SK-MEL-5 (cell line): ENCODE data around the gene PLK4. TPM values are rescaled to one million over a fixed set of nuclear protein-coding genes. Genes with fewer than 3 reads are reported as not detected.
"Not testable (repeated sequence)": the region's sequence is repeated elsewhere in the genome, so short reads cannot be mapped to it uniquely, and the experiment has no call there.

Source experiments
- DNase-seq: peaks from one replicate; pipeline ENCODE4 v3.0.0-alpha.2; 2016; ENCODE audit warnings: low read depth, low spot score
- in situ Hi-C: cut with HindIII; loops from 2 replicates; pipeline ENCODE4 v1.10.0; 2016; ENCODE audit warnings: low sequenced_read_pairs, high pct_unique_total_duplicates, low pct_unique_long_range_greater_than_20kb
- small RNA-seq, 2 experiments: library from RNA; depleted of rRNA; stranded (forward); fragments of <200 nt; gene quantifications; one replicate each; pipeline ENCODE3, GENCODE V24; 2014
- total RNA-seq: library from RNA; depleted of rRNA; stranded (reverse); fragments of >200 nt; shearing (Covaris generic); gene quantifications from 2 replicates; pipeline ENCODE4 v1.2.3, GENCODE V29; 2014; rRNA removed

The PLK4 gene
- total RNA-seq, 1 experiment from 2014 or later, result 13.7 TPM

DNA sequence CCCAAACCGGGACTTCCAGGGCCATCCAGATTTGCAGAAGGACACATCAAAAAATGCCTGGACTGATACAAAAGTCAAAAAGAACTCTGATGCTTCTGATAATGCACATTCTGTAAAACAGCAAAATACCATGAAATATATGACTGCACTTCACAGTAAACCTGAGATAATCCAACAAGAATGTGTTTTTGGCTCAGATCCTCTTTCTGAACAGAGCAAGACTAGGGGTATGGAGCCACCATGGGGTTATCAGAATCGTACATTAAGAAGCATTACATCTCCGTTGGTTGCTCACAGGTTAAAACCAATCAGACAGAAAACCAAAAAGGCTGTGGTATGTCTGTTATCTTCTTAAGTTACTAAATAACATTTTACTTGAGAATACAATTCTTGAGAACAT, 9.2 kb downstream of the PLK4 start:
- DNase-seq, result no peak
- in situ Hi-C loops, result no loop called here

DNA sequence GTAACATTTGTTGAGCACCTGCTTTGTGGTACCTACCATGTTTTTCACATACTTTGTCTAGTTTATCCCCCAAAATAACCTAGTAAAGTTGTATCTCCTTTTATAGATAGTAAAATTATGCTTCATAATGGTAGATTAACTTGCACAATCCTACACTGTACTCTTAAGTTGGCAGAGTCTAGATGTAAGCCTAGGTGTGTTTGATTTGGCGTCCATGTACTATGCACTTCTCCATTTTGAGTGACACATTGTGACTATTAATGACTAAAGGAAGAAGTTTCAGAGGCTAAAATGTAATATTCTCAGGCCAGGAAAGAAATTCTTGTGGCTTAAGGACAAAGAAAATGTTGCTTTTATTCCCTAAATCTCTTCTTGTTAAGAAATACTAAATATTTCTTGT, 15.4 kb downstream of the PLK4 start:
- no peak for DNase-seq
- in situ Hi-C loops, result no loop called here

DNA sequence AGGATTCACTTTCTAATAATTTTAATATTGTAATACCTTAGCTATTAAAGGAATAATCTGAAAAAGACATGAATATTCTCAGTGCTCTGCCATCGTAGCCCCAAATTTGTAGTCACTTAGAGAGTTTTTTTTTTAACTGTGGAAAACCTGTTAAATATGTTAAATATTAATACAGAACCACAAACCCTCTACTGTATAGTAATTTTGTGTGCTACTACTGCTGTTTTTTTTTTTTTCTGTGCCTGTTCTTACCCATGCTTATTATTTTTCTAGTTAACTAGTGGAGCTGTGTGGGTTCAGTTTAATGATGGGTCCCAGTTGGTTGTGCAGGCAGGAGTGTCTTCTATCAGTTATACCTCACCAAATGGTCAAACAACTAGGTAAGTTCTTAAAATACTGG, 15.8 kb downstream of the PLK4 start:
- in situ Hi-C loops, result no loop called here

DNA sequence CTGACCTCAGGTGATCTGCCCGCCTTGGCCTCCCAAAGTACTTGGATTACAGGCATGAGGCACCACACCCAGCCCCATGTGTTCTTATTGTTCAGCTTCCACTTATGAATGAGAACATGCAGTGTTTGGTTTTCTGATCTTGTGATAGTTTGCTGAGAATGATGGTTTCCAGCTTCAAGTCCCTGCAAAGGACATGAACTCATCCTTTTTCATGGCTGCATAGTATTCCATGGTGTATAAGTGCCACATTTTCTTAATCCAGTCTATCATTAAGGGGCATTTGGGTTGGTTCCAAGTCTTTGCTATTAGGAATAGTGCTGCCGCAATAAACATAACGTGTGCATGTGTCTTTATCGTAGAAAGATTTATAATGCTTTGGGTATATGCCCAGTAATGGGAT, 19.0 kb downstream of the PLK4 start:
- DNase-seq, in situ Hi-C loops: not testable (repeated sequence)

More for the DNA sequence above, 15.8 kb downstream of the PLK4 start:
- no peak for DNase-seq

DNA sequence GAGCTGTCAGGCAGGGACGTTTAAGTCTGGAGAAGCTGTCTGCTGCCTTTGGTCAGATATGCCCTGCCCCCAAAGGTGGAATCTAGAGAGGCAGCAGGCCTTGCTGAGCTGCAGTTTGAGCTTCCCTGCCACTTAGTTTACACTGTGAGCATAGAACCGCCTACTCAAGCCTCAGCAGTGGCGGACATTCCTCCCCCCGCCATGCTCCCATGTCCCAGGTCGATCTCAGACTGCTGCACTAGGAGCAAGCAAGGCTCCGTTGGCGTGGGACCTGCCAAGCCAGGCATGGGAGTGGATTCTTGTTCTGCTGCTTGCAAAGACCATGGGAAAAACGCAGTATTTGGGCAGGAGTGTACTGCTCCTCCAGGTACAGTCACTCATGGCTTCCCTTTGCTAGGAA, 24.3 kb downstream of the PLK4 start:
- DNase-seq, result no peak
- in situ Hi-C loops, result no loop called here

DNA sequence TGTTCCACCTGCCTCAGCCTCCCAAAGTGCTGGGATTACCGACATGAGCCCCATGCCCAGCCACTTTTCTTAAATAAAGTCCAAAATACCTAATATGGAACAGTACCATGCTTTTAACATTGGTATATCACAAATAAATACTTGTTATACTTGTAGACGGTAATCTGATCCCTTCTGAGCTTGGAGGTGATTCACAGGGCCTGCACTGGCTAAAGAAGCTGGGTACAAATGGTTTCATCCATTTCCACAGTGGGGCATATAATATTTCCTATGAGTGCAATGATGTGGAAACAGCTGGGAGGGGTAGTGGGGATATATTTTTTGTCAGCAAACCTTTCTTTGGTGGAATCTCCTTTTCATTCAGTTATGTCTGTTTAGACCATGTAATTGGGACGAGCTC, 35.8 kb downstream of the PLK4 start:
- in situ Hi-C loops, result no loop called here
- DNase-seq, result no peak

DNA sequence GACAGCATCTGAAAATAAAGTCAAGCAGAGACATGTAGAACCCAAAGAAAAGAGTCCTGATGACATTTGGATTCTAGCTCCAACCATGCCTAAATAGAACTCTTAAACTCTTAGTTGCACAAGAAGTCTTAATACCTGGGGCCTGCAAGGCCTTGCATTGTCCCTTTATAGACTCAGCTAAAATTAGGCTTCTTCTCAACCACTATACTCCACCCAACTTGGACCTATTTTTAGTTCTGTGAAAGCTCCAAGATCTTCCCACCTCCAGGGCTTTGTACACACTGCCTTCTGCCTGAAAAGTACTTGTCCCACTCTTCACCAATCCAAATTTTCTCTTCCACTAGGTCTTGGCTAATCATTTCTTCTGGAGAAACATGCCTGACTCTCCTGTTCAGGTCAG, 36.5 kb downstream of the PLK4 start:
- in situ Hi-C loops, result no loop called here
- no peak for DNase-seq

DNA sequence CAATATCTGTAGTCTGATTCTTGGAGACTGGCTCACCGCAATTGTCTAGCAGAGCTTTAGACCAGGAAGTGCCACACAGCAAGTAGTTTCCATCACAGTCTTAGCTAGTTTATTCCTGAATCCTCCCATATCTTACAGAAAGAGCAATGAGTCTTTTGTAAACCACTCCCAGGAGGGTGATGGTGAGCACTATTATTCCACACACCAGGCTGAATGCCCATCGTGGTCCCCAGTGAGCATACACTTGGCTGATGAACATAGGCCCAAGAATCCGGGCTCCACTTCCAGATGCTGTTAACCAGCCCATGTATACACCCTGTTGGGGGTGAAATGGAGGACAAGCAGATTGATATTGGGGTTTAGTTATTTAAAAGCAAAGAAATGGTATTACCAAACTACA, 39.8 kb downstream of the PLK4 start:
- DNase-seq, result no peak
- in situ Hi-C loops, result no loop called here

DNA sequence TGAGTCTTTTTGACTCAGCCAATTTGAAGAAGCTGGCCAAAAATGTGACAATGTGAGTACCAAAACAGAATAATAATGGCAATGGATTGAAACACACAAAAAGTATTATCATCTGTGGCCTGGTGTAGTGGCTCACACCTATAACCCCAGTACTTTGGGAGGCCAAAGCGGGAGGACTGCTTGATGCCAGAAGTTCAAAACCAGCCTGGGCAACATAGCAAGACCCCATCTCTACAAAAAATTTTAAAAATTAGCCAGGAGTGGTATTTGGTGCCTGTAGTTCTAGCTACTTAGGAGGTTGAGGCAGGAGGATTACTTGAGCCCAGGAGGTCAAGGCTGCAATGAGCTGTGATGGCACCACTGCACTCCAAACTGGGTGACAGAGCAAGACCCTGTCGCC, 41.5 kb downstream of the PLK4 start:
- no peak for DNase-seq
- in situ Hi-C loops, result no loop called here

DNA sequence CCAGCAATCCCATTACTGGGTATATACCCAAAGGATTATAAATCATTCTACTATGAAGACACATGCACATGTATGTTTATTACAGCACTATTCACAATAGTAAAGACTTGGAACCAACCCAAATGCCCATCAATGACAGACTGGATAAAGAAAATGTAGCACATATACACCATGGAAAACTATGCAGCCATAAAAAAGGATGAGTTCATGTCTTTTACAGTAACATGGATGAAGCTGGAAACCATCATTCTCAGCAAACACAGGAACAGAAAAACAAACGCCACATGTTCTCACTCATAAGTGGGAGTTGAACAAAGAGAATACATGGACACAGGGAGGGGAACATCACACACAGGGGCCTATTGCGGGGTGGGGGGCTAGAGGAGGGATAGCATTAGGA, 45.0 kb downstream of the PLK4 start:
- DNase-seq, in situ Hi-C loops: not testable (repeated sequence)

DNA sequence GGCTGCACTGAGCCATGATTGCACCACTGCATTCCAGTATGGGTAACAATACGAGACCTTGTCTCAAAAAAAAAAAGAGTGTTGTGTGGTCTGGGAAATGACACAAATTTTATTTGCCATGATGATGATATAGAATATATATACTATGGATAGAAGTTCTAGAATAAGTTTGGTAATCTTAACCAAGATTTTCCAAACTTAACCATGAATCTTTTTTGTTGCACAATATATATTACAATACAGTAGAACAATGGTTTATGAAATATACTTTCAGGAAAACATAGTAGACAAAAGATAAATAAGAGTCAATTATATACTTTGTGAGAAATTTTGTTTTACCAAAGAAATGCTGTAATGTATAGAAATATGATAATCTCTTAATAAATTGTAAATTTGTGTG, 49.5 kb downstream of the PLK4 start:
- in situ Hi-C loops, result no loop called here

DNA sequence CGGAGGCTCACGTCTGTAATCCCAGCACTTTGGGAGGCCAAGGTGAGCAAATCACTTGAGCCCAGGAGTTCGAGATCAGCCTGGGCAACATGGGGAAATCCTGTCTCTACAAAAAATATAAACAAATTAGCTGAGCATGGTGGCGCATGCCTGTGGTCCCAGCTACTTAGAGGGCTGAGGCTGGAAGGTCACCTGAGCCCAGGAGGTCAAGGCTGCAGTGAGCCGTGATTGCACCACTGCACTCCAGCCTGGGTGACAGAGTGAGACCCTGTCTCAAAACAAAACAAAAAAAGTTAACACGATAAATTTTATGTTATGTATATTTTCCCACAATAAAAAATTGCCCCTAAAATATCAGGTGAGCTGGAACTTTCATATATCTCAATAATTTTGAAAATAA, 51.1 kb downstream of the PLK4 start:
- in situ Hi-C loops, DNase-seq: not testable (repeated sequence)

More for the DNA sequence above, 49.5 kb downstream of the PLK4 start:
- no peak for DNase-seq

DNA sequence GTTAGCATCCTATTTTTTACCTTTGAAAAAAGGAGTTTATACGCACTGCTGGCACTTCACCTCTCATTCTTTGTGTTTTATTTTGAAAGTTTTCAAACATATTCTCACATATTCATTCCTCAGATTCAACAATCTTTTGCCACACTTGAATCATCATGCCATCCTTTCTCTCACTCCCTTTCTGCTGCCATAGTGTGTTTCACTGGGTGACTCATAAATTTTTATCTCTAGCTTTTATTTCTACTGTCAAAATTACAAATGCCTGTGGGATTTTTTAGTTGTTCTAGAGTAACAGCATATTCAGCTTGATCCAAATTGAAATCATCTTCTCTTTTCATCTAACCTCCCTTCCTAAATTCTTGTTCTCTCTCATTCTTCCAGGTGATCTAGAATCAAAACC, 56.3 kb downstream of the PLK4 start:
- in situ Hi-C loops, result no loop called here
- no peak for DNase-seq

Small RNA genes lying within 50 kb of the gene (small RNA-seq; reads per million reads assigned to genes)
- 0 reads per million in 2 experiments for gene RNU6-583P

Other genes with a start within 250 kb of the PLK4 start
- 2.8 and 3.2 TPM in 2 replicates for gene INTU, start 247.9 kb upstream of the PLK4 start, total RNA-seq
- not detected in 2 replicates for gene SLC25A31, start 150.5 kb upstream of the PLK4 start, total RNA-seq
- gene HSPA4L, start 98.6 kb upstream of the PLK4 start, total RNA-seq, result 5.5 and 6.1 TPM in 2 replicates
- gene MFSD8, start 84.3 kb downstream of the PLK4 start, total RNA-seq, result 12.7 and 20.5 TPM in 2 replicates
- gene ABHD18, start 84.5 kb downstream of the PLK4 start, total RNA-seq, result 4.5 and 5.1 TPM in 2 replicates
- gene LARP1B, start 180.4 kb downstream of the PLK4 start, total RNA-seq, result 11.7 and 13.4 TPM in 2 replicates